Lower lobe of right lung (tissue), 2 donors: ENCODE results near the gene ZFHX3. TPM values are rescaled to one million over a fixed set of nuclear protein-coding genes. Genes with fewer than 3 reads are reported as not detected.

Experiments used
- ATAC-seq, 2 donors: fragments of 200-7000 bp; cut with Tn5 transposase; one replicate each; pipeline ENCODE4 v1.9.1; 2020 to 2022; ENCODE audit warnings: mild to moderate bottlenecking in 2 of 2, moderate library complexity in 2 of 2
- DNase-seq: peaks from one replicate; pipeline ENCODE4 v3.0.0-alpha.2; 2020
- H3K27ac ChIP-seq: fragments of 200-600 bp; one replicate; pipeline ENCODE4 v1.8.0; 2022
- H3K27me3 ChIP-seq: fragments of 200-600 bp; one replicate; pipeline ENCODE4 v1.8.0; 2022; ENCODE audit warnings: low read depth
- H3K36me3 ChIP-seq: fragments of 200-600 bp; one replicate; pipeline ENCODE4 v1.8.0; 2022; ENCODE audit warnings: mild to moderate bottlenecking
- H3K4me1 ChIP-seq: fragments of 200-600 bp; one replicate; pipeline ENCODE4 v1.8.0; 2022
- H3K4me3 ChIP-seq: fragments of 200-600 bp; one replicate; pipeline ENCODE4 v1.8.0; 2022; ENCODE audit warnings: mild to moderate bottlenecking
- H3K9me3 ChIP-seq: fragments of 200-600 bp; one replicate; pipeline ENCODE4 v1.8.0; 2022
- intact Hi-C: fragments of 100-400 bp; cut with DNase I; formaldehyde crosslinking; loops from one replicate; pipeline ENCODE4 v1.11.0; 2022
- total RNA-seq: library from RNA; stranded (reverse); fragmentation: NEBNext Ultra II Directional; extraction: Animal tissue kit (Norgen Biotek cat#: 25700); gene quantifications from one replicate; pipeline ENCODE4 v1.2.1, GENCODE V29; 2021
- TF ChIP-seq, protein P1 (sequence below): fragments of 200-600 bp; IDR thresholded peaks from one replicate; pipeline ENCODE4 v1.8.0; 2022; ENCODE audit warnings: antibody characterized with exemption, mild to moderate bottlenecking
- donor health status: DM: no; HTN: yes; CAD: no; lungs with severe emphysema.

Gene ZFHX3
- total RNA-seq, 1 donor from 2014 or later, result 29.3 TPM

DNA sequence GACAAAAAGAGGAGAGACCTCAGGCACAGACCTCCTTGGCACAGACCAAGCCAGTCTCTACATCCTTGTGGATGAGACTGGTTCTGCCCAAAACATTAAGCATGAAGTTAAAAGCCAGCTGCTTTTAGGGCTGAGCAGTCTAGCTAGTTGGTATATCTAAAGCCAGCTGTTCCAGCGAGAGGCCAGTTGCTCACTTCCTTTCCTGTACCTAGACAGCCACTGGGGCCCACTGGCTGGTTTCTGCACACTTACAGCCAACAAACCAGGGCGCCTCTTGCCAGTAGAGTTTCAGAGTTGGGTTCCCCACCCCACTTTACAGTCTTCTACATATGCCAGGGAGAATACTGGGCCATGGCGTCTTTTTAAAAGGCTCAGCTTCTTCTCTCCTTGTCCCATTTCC is 242.4 kb downstream of the ZFHX3 start:
- DNase-seq, result no peak
- Histone ChIP-seq H3K9me3 (no peaks in the 10 kb centered on the region), H3K36me3 (peaks cover 12% of the 10 kb centered on the region), H3K4me3 (no peak overlapping the region), H3K4me1 (no peaks in the 10 kb centered on the region), H3K27ac (no peak overlapping the region), H3K27me3 (no peaks in the 10 kb centered on the region)
- TF ChIP-seq, protein P1, sequence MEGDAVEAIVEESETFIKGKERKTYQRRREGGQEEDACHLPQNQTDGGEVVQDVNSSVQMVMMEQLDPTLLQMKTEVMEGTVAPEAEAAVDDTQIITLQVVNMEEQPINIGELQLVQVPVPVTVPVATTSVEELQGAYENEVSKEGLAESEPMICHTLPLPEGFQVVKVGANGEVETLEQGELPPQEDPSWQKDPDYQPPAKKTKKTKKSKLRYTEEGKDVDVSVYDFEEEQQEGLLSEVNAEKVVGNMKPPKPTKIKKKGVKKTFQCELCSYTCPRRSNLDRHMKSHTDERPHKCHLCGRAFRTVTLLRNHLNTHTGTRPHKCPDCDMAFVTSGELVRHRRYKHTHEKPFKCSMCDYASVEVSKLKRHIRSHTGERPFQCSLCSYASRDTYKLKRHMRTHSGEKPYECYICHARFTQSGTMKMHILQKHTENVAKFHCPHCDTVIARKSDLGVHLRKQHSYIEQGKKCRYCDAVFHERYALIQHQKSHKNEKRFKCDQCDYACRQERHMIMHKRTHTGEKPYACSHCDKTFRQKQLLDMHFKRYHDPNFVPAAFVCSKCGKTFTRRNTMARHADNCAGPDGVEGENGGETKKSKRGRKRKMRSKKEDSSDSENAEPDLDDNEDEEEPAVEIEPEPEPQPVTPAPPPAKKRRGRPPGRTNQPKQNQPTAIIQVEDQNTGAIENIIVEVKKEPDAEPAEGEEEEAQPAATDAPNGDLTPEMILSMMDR, result no peak
- intact Hi-C loops, result no loop called here
- no peak for ATAC-seq

DNA sequence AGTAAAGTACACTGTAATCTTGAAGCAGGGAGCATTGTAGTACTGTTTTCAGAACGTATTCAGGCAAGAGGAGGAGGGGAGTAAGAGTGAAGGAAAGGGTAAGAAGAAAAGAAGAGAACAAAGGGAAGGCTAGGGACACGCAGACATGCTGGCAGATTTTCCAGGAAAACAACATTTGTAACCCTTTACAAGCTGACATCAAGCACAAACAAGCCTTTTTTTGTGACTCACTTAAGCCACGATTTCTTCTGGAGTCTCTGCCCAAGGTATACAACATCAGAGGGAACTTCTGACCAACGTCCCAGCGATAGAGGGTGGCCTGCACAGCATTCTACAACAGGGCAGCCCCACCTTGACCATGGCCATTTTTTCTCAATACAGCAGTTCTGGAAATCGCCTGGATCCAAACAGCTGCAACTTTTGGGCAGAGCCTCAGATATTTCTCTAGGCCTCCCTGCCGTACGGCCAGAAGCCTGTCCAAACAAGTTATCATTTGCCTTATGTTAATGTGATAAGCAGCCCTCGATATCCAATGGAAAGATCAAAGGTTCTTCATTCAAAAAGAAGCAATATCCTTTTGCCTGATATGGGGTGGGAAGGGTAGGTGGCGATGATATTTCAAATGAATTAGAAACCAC is 247.3 kb downstream of the ZFHX3 start:
- no peaks in the 10 kb centered on the region for H3K27me3 ChIP-seq
- H3K9me3 ChIP-seq, result no peaks in the 10 kb centered on the region
- H3K27ac ChIP-seq, result no peak overlapping the region
- H3K4me3 ChIP-seq, result no peak overlapping the region
- intact Hi-C loops, result no loop called here
- no peaks in the 10 kb centered on the region for H3K4me1 ChIP-seq
- TF ChIP-seq, protein P1, result no peak
- H3K36me3 ChIP-seq, result peaks cover 46% of the 10 kb centered on the region
- ATAC-seq (no peak), DNase-seq (no peak)

DNA sequence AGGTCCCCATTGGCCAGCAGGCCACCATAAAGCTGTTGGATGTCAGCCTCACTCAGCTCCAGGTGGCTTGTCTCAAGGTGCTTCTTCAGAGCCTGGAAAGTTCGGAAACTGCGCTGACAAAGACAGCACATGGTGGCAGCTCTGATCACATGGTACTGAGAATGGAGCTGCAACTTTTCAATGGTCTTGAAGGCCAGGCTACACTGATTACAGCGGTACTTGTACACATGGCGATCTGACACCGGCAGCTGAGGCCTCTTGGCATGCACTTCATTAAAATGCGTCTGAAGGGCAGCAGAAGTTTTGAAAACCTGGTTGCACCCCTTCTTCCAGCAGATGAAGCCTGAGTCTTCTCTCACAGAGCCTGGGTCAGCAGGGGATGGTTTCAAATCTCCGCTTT is 249.7 kb downstream of the ZFHX3 start:
- no peaks in the 10 kb centered on the region for H3K4me1 ChIP-seq
- ATAC-seq (no peak), DNase-seq (no peak)
- H3K27me3 ChIP-seq, result no peaks in the 10 kb centered on the region
- TF ChIP-seq, protein P1, result no peak
- intact Hi-C loops, result no loop called here
- no peaks in the 10 kb centered on the region for H3K9me3 ChIP-seq
- no peak overlapping the region for H3K27ac ChIP-seq
- H3K4me3 ChIP-seq, result no peak overlapping the region
- H3K36me3 ChIP-seq, result peaks cover 65% of the 10 kb centered on the region

DNA sequence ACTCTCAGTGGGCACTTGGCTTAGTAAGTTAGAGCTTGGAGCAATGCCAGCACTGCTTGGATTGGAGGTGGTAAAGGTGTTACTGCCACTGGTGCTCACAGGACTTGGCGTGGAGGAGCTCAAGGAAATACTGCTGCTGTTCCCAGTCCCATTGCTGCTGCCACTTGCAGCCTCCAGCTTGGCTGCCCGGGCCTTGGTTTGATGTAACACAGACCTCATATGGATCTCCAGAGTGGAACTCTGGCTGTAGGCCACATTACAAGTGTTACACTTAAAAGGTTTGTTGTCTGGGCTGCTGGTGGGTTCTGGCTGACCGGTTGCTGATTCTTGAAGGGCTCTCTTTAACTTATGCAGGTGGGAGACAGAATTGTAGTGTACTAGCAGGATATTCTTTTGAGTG is 250.3 kb downstream of the ZFHX3 start:
- no peaks in the 10 kb centered on the region for H3K27me3 ChIP-seq
- ATAC-seq, result peak in 1 of 2 donors; percentile 33
- DNase-seq, result no peak
- no peaks in the 10 kb centered on the region for H3K9me3 ChIP-seq
- no peak overlapping the region for H3K4me3 ChIP-seq
- intact Hi-C loops, result no loop called here
- no peaks in the 10 kb centered on the region for H3K4me1 ChIP-seq
- H3K27ac ChIP-seq, result no peak overlapping the region
- peaks cover 65% of the 10 kb centered on the region for H3K36me3 ChIP-seq
- TF ChIP-seq, protein P1, result no peak

DNA sequence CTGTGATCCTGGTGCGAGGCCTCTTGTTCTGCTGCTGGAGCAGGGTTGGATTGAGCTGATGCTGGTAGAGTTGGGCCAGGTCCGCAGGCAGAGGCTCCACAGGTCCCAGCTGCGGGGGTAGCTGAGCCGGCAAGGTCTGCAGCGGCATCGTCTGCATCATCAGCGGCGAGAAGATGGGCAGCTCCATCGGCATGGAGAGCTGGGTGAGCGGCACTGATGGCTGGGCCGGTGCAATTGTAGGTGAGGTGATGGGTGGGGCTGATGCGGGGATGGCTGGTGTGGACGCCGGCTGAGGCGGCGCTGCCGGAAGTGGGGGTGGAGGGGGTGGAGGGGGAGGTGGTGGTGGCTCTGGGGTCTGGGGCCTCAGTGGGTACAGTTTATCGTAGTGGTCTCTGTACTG is 251.7 kb downstream of the ZFHX3 start:
- TF ChIP-seq, protein P1, result no peak
- H3K9me3 ChIP-seq, result no peaks in the 10 kb centered on the region
- H3K27ac ChIP-seq, result no peak overlapping the region
- H3K27me3 ChIP-seq, result no peaks in the 10 kb centered on the region
- no peak overlapping the region for H3K4me3 ChIP-seq
- no peaks in the 10 kb centered on the region for H3K4me1 ChIP-seq
- ATAC-seq (no peak), DNase-seq (no peak)
- peaks cover 65% of the 10 kb centered on the region for H3K36me3 ChIP-seq
- intact Hi-C loops, result no loop called here
